PC-9 (cell line): Measurements from ENCODE around the gene CSF1. TPM values are rescaled to one million over a fixed set of nuclear protein-coding genes. Genes with fewer than 3 reads are reported as not detected.
"Not testable (repeated sequence)": the region's sequence is repeated elsewhere in the genome, so short reads cannot be mapped to it uniquely, and the experiment has no call there.

Experiments
- Bru-seq: library from RNA; stranded (reverse); fragments of 400-500 nt; gene quantifications from one replicate; lab custom pipeline; 2021; lab: Mats Ljungman, UMichigan
- BruChase-seq, 2 experiments: library from RNA; stranded (reverse); fragments of 400-500 nt; gene quantifications; one replicate each; lab custom pipeline; 2021; lab: Mats Ljungman, UMichigan
- BruUV-seq: library from RNA; stranded (reverse); fragments of 400-500 nt; replicated peaks from 2 replicates; lab custom pipeline; 2021; lab: Mats Ljungman, UMichigan
- CTCF ChIA-PET: fragments of 300-600 bp; sonication (Branson Sonifier 250); formaldehyde crosslinking; loops from one replicate; lab custom pipeline; 2022; ENCODE audit warnings: antibody characterized with exemption; lab: Charles Lee
- POLR2A ChIA-PET: fragments of 300-600 bp; sonication (Branson Sonifier 250); formaldehyde crosslinking; loops from one replicate; lab custom pipeline; 2022; ENCODE audit warnings: antibody characterized with exemption; ENCODE audit not compliant: unreplicated experiment; lab: Charles Lee
- DNase-seq, 2 experiments: peaks; one replicate each; pipeline versions ENCODE4 v3.0.0 to v3.0.0-alpha.2; 2015 to 2022; ENCODE audit warnings: mixed read lengths in 1 of 2
- H2AFZ ChIP-seq: fragments of 200-600 bp; sonication (generic); 2 replicates; pipeline ENCODE4 v1.8.1; 2017; ENCODE audit warnings: antibody characterized with exemption
- H3F3A ChIP-seq: fragments of 200-600 bp; sonication (generic); 2 replicates; pipeline ENCODE4 v1.8.1; 2017; ENCODE audit warnings: antibody characterized with exemption, mild to moderate bottlenecking, low read depth; ENCODE audit not compliant: insufficient read depth
- H3K27ac ChIP-seq: fragments of 200-600 bp; sonication (generic); 2 replicates; pipeline ENCODE4 v1.6.1; 2016; ENCODE audit warnings: mixed run types
- H3K27me3 ChIP-seq: fragments of 200-600 bp; sonication (generic); 2 replicates; pipeline ENCODE4 v1.6.1; 2016; ENCODE audit warnings: low read depth, mixed run types; ENCODE audit not compliant: insufficient read depth
- H3K36me3 ChIP-seq: fragments of 200-600 bp; sonication (generic); 2 replicates; pipeline ENCODE4 v1.6.1; 2016; ENCODE audit warnings: low read depth, mixed run types
- H3K4me1 ChIP-seq: fragments of 200-600 bp; sonication (generic); replicated peaks from 2 replicates; pipeline ENCODE4 v1.6.1; 2016; ENCODE audit warnings: mixed run types; ENCODE audit not compliant: insufficient read depth
- H3K4me2 ChIP-seq: fragments of 200-600 bp; sonication (generic); 2 replicates; pipeline ENCODE4 v1.6.1; 2017; ENCODE audit warnings: mixed run types
- H3K4me3 ChIP-seq: fragments of 200-600 bp; sonication (generic); 2 replicates; pipeline ENCODE4 v1.6.1; 2016; ENCODE audit warnings: mixed run types
- H3K79me2 ChIP-seq: fragments of 200-600 bp; sonication (generic); 2 replicates; pipeline ENCODE4 v1.6.1; 2017; ENCODE audit warnings: low read depth, mixed run types
- H3K9me2 ChIP-seq: fragments of 200-600 bp; sonication (generic); 2 replicates; pipeline ENCODE4 v1.8.1; 2017; ENCODE audit warnings: mild to moderate bottlenecking; ENCODE audit not compliant: insufficient read depth
- H3K9me3 ChIP-seq: fragments of 200-600 bp; sonication (generic); 2 replicates; pipeline ENCODE4 v1.8.1; 2016; ENCODE audit warnings: low read depth; ENCODE audit not compliant: insufficient read depth
- H4K20me1 ChIP-seq: fragments of 200-600 bp; sonication (generic); 2 replicates; pipeline ENCODE4 v1.8.1; 2017; ENCODE audit not compliant: insufficient read depth
- EZH2 ChIP-seq: fragments of 200-600 bp; sonication (generic); IDR thresholded peaks from 2 replicates; pipeline ENCODE4 v1.8.0; 2017; ENCODE audit warnings: antibody characterized with exemption, low read depth
- intact Hi-C: fragments of 100-400 bp; cut with micrococcal nuclease; formaldehyde crosslinking; loops from one replicate; pipeline ENCODE4 v1.10.0; 2022; ENCODE audit not compliant: unreplicated experiment
- long read RNA-seq: library from polyadenylated mRNA; stranded (forward); transcript quantifications from one replicate; pipeline ENCODE4 v2.0.0, GENCODE V29; 2022
- total RNA-seq: library from RNA; stranded (reverse); gene quantifications from 2 replicates; pipeline ENCODE4 v1.2.3, GENCODE V29; 2021
- TF ChIP-seq, protein P1 (sequence below): fragments of 200-600 bp; sonication (generic); conservative IDR thresholded peaks from 2 replicates; pipeline ENCODE4 v1.6.1; 2017; ENCODE audit warnings: mixed run types, antibody characterized with exemption, mild to moderate bottlenecking, moderate library complexity

Gene CSF1, protein sequence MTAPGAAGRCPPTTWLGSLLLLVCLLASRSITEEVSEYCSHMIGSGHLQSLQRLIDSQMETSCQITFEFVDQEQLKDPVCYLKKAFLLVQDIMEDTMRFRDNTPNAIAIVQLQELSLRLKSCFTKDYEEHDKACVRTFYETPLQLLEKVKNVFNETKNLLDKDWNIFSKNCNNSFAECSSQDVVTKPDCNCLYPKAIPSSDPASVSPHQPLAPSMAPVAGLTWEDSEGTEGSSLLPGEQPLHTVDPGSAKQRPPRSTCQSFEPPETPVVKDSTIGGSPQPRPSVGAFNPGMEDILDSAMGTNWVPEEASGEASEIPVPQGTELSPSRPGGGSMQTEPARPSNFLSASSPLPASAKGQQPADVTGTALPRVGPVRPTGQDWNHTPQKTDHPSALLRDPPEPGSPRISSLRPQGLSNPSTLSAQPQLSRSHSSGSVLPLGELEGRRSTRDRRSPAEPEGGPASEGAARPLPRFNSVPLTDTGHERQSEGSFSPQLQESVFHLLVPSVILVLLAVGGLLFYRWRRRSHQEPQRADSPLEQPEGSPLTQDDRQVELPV
- total RNA-seq: 29.8 and 35.2 TPM in 2 replicates
- Bru-seq, nascent RNA: percentile 55 among the genes with signal in this experiment
- percentile 68 among the genes with signal in this experiment for BruChase-seq, experiment 1, labeled RNA remaining after a 2-hour chase
- BruChase-seq, experiment 2, labeled RNA remaining after a 6-hour chase: percentile 67 among the genes with signal in this experiment
- long read RNA-seq, full-length matches to known transcripts: 18 of 24 reads
- long read RNA-seq, partial matches to known transcripts: 2 of 24 reads
- long read RNA-seq, other reads (novel, unspliced or antisense): 4 of 24 reads

DNA sequence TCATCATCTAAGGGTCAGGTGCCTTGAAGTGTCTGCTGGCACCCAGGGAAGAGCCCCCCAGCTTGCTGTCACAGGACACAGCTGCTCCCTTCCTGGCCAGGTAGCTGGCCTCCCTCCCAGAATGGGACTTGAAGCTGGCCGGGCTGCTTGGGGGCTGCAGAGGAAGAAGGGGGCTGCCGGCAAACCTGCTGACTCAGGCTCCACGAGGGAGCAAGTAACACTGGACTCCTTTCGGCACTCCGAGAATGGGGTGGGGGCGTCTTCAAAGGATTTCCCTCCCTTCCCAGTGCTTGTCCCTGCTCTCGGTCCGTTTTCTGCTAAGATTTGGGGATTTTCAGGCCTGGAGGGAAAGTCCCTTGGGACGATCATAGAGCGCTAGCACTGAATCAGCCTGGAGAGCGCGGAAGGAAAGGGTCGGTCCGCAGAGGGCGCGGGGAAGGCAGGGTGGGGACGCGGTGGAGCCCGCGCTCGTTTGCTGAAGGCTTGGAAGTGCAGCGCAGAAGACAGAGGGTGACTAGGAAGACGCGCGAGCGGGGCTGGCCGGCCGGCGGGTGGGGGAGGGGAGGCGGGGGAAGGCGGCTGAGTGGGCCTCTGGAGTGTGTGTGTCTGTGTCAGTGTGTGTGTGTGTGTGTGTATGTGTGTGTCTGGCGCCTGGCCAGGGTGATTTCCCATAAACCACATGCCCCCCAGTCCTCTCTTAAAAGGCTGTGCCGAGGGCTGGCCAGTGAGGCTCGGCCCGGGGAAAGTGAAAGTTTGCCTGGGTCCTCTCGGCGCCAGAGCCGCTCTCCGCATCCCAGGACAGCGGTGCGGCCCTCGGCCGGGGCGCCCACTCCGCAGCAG is at the start of gene CSF1:
TSS of gene CSF1 (plus strand) at position 727 of the 840 bp plus-strand sequence. CDS start 175 bp downstream, outside the sequence.
- Histone ChIP-seq H3K4me2 (peak within 1 kb of the TSS; percentile 98), H3K27ac (0 out of 2 replicates have a peak within 1 kb of the TSS, but pooled peaks have one; percentile 9), H3K27me3 (no peaks in the 10 kb centered on the region), H3K9me2 (no peaks in the 10 kb centered on the region), H3K36me3 (peaks cover 14% of the 10 kb centered on the region), H3K4me1 (peaks cover 44% of the 10 kb centered on the region), H3K79me2 (peaks cover 51% of the 10 kb centered on the region), H2AFZ (peak within 1 kb of the TSS; percentile 95), H4K20me1 (0 out of 2 replicates have a peak, but pooled peaks cover 14% of the 10 kb centered on the region), H3K4me3 (peak within 1 kb of the TSS; percentile 98), H3F3A (peaks cover 4% of the 10 kb centered on the region; the same call in 1 of the 2 replicates), H3K9me3 (no peaks in the 10 kb centered on the region)
- peak; percentile 53 to 58 for DNase-seq
- ChIA-PET CTCF (no interaction called here), POLR2A (interaction anchor here (0.5 to 0.6 kb wide), 2 partner anchors 66 to 121 kb away, joined by 4 read pairs; no protein-coding TSS in a partner anchor)
- no peak for TF ChIP-seq EZH2
- TF ChIP-seq, protein P1, sequence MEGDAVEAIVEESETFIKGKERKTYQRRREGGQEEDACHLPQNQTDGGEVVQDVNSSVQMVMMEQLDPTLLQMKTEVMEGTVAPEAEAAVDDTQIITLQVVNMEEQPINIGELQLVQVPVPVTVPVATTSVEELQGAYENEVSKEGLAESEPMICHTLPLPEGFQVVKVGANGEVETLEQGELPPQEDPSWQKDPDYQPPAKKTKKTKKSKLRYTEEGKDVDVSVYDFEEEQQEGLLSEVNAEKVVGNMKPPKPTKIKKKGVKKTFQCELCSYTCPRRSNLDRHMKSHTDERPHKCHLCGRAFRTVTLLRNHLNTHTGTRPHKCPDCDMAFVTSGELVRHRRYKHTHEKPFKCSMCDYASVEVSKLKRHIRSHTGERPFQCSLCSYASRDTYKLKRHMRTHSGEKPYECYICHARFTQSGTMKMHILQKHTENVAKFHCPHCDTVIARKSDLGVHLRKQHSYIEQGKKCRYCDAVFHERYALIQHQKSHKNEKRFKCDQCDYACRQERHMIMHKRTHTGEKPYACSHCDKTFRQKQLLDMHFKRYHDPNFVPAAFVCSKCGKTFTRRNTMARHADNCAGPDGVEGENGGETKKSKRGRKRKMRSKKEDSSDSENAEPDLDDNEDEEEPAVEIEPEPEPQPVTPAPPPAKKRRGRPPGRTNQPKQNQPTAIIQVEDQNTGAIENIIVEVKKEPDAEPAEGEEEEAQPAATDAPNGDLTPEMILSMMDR: no peak
- BruUV-seq: TSS peak; percentile 41
- intact Hi-C loops: loop anchor here (2.0 to 5.0 kb wide), 2 partner anchors 88 to 118 kb away; no protein-coding TSS in a partner anchor

DNA sequence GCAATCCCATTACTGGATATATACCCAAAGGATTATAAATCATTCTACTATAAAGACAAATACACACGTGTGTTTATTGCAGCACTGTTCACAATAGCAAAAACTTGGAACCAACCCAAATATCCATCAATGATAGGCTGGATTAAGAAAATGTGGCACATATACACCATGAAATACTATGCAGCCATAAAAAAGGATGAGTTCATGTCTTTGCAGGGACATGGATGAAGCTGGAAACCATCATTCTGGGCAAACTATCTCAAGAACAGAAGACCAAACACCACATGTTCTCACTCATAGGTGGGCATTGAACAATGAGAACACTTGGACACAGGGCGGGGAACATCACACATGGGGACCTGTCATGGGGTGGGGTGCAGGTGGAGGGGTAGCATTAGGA is 49.0 kb upstream of the CSF1 start:
- CTCF ChIA-PET, H2AFZ ChIP-seq: not testable (repeated sequence)
- POLR2A ChIA-PET: interaction anchor here (0.6 kb wide), 1 partner anchor 13 kb away, joined by 3 read pairs; no protein-coding TSS in a partner anchor

DNA sequence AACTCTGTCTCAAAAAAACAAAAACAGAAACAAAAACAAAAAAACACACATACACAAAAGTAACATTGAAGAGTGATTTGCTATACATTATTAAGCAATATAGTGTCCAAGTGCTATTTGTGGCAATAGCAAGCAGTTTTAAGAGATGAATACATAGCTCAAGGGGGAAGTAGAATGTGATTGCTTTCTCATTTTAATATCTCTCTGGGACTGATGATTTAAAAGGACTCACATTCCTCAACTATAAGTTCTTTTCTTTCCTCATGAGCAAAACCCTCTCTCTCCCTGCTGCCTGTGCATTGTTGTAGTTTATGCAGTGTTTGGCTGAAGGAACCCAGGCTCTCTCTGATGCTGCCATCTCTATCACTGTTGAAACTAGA is 47.0 kb upstream of the CSF1 start:
- intact Hi-C loops: no loop called here
- no peak overlapping the region for H3K27ac ChIP-seq
- no peak for TF ChIP-seq EZH2
- TF ChIP-seq, protein P1: no peak

More for the DNA sequence above, 49.0 kb upstream of the CSF1 start:
- H4K20me1 ChIP-seq, H3K36me3 ChIP-seq, H3K4me2 ChIP-seq, BruUV-seq, DNase-seq, H3K4me1 ChIP-seq, H3K9me2 ChIP-seq, H3F3A ChIP-seq, H3K27me3 ChIP-seq, intact Hi-C loops, H3K79me2 ChIP-seq, H3K4me3 ChIP-seq, H3K9me3 ChIP-seq, H3K27ac ChIP-seq: not testable (repeated sequence)

More for the DNA sequence above, 47.0 kb upstream of the CSF1 start:
- H2AFZ ChIP-seq: no peak overlapping the region
- no peak overlapping the region for H3K4me3 ChIP-seq
- ChIA-PET POLR2A (interaction anchor here (0.5 kb wide), 1 partner anchor 130 kb away, joined by 3 read pairs; no protein-coding TSS in a partner anchor), CTCF (no interaction called here)
- H3K36me3 ChIP-seq: no peaks in the 10 kb centered on the region
- peaks cover 6% of the 10 kb centered on the region; the same call in 1 of the 2 replicates for H3K4me1 ChIP-seq
- no peaks in the 10 kb centered on the region for H3K27me3 ChIP-seq
- no peaks in the 10 kb centered on the region for H4K20me1 ChIP-seq
- no peak overlapping the region for H3K4me2 ChIP-seq
- 0 out of 2 replicates have a peak, but pooled peaks cover 3% of the 10 kb centered on the region for H3K9me3 ChIP-seq
- DNase-seq: no peak
- H3F3A ChIP-seq: peaks cover 9% of the 10 kb centered on the region
- BruUV-seq: no TSS peak
- no peaks in the 10 kb centered on the region for H3K79me2 ChIP-seq
- no peaks in the 10 kb centered on the region for H3K9me2 ChIP-seq
